ENCODE data around the gene CNOT2.

Gene CNOT2

GRCh38 chr12:70319605-70320004 lies 76.4 kb downstream of the CNOT2 start:
- H3K27ac ChIP-seq (replicated peaks), result no peak overlapping the region
- no peak for TF ChIP-seq SPI1 (IDR thresholded peaks at IDR 0.05; ENCODE audit: borderline replicate concordance, low read depth)
- no peak for TF ChIP-seq REST (IDR thresholded peaks at IDR 0.05; ENCODE audit: insufficient replicate concordance, low read depth)
- TF ChIP-seq POLR2AphosphoS5 (IDR thresholded peaks at IDR 0.05; ENCODE audit: low read depth), result no peak
- no peak for TF ChIP-seq CTCF (IDR thresholded peaks at IDR 0.05; ENCODE audit: insufficient read depth, low read length)
- TF ChIP-seq GABPA (IDR thresholded peaks at IDR 0.05; ENCODE audit: low read depth), result no peak
- H3K27me3 ChIP-seq (ENCODE audit: insufficient read depth, poor library complexity, severe bottlenecking), result no peaks in the 10 kb centered on the region
- DNase-seq (ENCODE audit: low read depth in 1 of 2, low spot score in 1 of 2), result peak in 1 of 2 experiments; percentile 6
- H3K4me3 ChIP-seq (replicated peaks; ENCODE audit: insufficient read depth, low read length), result no peak overlapping the region

- H3K27ac ChIP-seq (replicated peaks), result no peak overlapping the region
- DNase-seq (ENCODE audit: low read depth in 1 of 2, low spot score in 1 of 2), result no peak
- TF ChIP-seq GABPA (IDR thresholded peaks at IDR 0.05; ENCODE audit: low read depth) (no peak), REST (IDR thresholded peaks at IDR 0.05; ENCODE audit: insufficient replicate concordance, low read depth) (no peak)
- H3K4me3 ChIP-seq (replicated peaks; ENCODE audit: insufficient read depth, low read length), result no peak overlapping the region
- H3K27me3 ChIP-seq (ENCODE audit: insufficient read depth, poor library complexity, severe bottlenecking), result no peaks in the 10 kb centered on the region
Measured at GRCh38 chr12:70321191-70321590, 78.0 kb downstream of the CNOT2 start.

- DNase-seq (ENCODE audit: low read depth in 1 of 2, low spot score in 1 of 2), result no peak
- no peak overlapping the region for H3K4me3 ChIP-seq (replicated peaks; ENCODE audit: insufficient read depth, low read length)
- no peaks in the 10 kb centered on the region for H3K27me3 ChIP-seq (ENCODE audit: insufficient read depth, poor library complexity, severe bottlenecking)
- H3K27ac ChIP-seq (replicated peaks), result no peak overlapping the region
- no peak for TF ChIP-seq SPI1 (IDR thresholded peaks at IDR 0.05; ENCODE audit: borderline replicate concordance, low read depth)
Measured at GRCh38 chr12:70327541-70327940, 84.3 kb downstream of the CNOT2 start.

GRCh38 chr12:70329728-70330127 lies 86.5 kb downstream of the CNOT2 start:
- DNase-seq (ENCODE audit: low read depth in 1 of 2, low spot score in 1 of 2), result no peak
- Histone ChIP-seq H3K27me3 (ENCODE audit: insufficient read depth, poor library complexity, severe bottlenecking) (no peaks in the 10 kb centered on the region), H3K27ac (replicated peaks) (no peak overlapping the region), H3K4me3 (replicated peaks; ENCODE audit: insufficient read depth, low read length) (no peak overlapping the region)
- TF ChIP-seq POLR2AphosphoS5 (IDR thresholded peaks at IDR 0.05; ENCODE audit: low read depth), result no peak
- no peak for TF ChIP-seq CTCF (IDR thresholded peaks at IDR 0.05; ENCODE audit: insufficient read depth, low read length)
- no peak for TF ChIP-seq REST (IDR thresholded peaks at IDR 0.05; ENCODE audit: insufficient replicate concordance, low read depth)
- TF ChIP-seq GABPA (IDR thresholded peaks at IDR 0.05; ENCODE audit: low read depth), result no peak
- no peak for TF ChIP-seq SPI1 (IDR thresholded peaks at IDR 0.05; ENCODE audit: borderline replicate concordance, low read depth)

Measured in HL-60 (cell line).